ENCODE measurements around the gene TMEM123.
"Not testable (repeated sequence)": the region's sequence is repeated elsewhere in the genome, so short reads cannot be mapped to it uniquely, and the experiment has no call there.

TMEM123 gene

GRCh38 chr11:102448869-102449224, 3.7 kb downstream of the TMEM123 start:
- DNase-seq = no peak

DNA sequence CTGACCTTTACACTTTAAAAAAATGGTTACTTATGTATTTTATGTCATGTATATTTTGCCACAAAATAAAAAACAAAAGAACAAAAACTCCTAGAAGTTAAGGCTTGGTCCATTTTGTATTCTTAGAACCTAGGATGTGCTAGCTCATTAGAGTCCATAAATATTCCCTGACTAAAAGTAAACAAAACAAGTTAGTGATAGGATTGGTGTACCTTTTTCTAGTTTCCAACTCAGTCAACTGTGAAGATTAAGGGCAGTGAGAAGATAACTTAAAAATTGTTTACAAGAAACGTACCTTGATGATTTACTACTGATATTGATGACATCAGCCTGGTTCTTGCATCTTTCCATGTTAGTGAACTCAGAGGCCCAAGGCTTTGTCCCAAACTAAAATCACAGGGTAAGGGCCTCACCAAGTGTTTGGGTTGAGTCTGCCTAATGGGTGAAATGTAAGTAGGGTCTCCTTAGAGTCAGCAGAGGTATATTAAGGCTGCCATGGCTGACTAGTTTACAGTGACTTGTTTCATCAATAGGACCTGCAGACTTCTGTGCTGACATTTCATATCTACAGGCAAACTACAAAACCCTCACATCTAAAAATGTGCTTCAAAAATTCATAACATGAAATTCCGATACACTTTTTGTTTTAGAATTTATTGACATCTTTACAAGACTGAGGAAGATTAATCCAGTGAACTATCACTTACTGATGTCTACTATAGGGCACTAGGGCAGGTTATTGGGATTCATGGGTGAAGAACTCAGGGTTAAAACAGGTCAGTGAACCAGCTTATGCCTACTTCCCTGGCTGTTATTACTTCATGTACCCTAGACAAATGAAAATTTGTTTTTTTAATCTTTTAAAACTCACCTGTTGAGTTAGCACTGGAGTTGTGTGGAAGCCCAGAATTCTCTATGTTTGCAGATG, 4.4 kb downstream of the TMEM123 start:
- DNase-seq = no peak

DNA sequence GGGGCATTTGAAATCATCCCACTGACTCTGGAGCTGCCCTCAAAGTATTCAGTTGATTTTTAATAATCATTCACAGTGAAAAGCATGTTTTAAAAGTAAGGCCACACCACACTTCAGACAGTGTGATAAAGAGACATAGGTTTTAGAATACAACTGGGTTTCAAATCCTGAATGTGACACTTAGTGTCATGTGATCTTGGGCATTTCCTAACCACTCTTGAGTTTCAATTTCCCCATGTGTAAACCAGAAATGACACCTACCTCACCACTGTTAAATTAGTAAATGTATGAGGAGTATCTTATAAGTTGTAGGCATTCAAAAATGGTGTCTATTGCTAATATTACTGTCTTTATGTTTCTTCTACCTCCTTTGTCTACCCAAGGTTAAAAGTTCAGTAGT, 5.4 kb downstream of the TMEM123 start:
- DNase-seq = no peak

- DNase-seq = no peak
These were observed 6.0 kb downstream of the TMEM123 start for GRCh38 chr11:102446606-102447005.

DNA sequence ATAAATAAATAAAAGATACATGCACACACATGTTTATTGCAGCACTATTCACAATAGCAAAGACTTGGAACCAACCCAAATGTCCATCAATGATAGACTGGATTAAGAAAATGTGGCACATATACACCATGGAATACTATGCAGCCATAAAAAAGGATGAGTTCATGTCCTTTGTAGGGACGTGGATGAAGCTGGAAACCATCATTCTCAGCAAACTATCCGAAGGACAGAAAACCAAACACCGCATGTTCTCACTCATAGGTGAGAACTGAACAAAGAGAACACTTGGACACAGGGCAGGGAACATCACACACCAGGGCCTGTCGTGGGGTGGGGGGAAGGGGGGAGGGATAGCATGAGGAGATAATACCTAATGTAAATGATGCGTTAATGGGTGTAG, 7.9 kb downstream of the TMEM123 start:
- not testable (repeated sequence) for DNase-seq

DNA sequence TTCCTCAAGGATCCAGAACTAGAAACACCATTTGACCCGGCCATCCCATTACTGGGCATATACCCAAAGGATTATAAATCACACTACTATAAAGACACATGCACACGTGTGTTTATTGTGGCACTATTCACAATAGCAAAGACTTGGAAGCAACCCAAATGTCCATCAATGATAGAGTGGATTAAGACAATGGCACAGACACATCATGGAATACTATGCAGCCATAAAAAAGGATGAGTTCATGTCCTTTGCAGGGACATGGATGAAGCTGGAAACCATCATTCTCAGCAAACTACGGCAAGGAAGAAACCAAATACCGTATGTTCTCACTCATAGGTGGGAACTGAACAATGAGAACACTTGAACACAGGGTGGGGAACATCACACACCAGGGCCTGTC, 8.4 kb downstream of the TMEM123 start:
- DNase-seq = not testable (repeated sequence)

DNA sequence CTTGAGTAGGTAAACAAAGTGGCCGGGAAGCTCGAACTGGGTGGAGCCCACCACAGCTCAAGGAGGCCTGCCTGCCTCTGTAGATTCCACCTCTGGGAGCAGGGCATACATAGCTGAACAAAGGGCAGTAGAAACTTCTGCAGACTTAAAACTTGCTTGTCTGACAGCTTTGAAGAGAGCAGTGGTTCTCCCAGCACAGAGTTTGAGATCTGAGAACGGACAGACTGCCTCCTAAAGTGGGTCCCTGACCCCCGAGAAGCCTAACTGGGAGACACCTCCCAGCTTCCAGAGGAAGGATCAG, 13.6 kb downstream of the TMEM123 start:
- not testable (repeated sequence) for DNase-seq

GRCh38 chr11:102438311-102439062, 14.1 kb downstream of the TMEM123 start:
- DNase-seq = no peak

DNA sequence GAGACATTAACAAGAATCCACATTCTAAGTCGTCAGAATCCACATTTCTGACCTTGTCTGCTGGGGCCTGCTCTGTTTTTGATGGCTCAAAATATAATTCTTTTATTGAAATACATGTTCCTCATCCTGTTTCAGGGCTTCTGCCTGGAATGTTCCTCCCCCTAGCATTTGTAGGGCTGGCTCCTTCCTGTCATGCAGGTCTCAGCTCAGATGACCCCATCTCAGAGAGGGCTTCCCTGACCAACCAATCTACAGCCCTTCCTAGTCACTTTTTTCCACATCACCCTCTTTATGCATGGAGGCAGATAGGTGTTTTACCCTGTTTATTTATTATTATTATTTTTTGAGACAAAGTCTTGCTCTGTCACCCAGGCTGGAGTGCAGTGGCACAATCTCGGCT, 14.8 kb downstream of the TMEM123 start:
- DNase-seq = no peak

GRCh38 chr11:102436976-102437375, 15.6 kb downstream of the TMEM123 start:
- DNase-seq = no peak

GRCh38 chr11:102436561-102436960, 16.0 kb downstream of the TMEM123 start:
- no peak for DNase-seq

- DNase-seq = no peak
These were observed 16.9 kb downstream of the TMEM123 start for GRCh38 chr11:102435688-102436087.

GRCh38 chr11:102433571-102433970, 19.0 kb downstream of the TMEM123 start:
- not testable (repeated sequence) for DNase-seq

DNA sequence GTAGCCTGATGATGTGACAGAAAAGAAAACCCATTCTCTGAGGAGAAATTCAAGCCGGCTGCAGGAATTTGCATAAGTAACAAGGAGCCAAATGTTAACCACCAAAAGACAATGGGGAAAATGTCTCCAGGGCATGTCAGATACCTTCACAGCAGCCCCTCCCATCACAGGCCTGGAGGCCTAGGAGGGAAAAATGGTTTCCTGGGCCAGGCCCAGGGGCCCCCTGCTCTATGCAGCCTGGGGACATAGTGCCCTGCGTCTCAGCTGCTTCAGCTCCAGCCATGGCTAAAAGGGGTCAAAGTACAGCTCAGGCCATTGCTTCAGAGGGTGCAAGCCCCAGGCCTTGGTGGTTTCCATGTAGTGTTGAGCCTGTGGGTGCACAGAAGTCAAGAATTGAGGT, 20.0 kb downstream of the TMEM123 start:
- not testable (repeated sequence) for DNase-seq

DNA sequence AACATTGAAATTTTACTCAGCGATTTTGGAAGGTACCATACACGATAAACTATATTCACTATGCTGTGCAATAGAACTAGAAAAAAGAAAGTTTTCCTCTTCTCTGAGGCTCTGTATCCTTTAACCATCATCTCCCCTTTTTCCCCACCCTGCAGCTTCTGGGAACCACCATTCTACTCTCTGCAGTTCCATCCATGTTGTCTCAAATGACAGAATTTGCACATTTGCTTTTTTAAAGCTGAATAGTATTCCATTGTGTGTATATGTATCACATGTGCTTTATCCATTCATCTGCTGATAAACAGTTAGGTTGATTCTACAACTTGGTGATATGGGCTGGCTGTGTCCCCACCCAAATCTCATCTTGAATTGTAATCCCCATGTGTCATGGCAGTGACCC, 21.2 kb downstream of the TMEM123 start:
- no peak for DNase-seq

DNA sequence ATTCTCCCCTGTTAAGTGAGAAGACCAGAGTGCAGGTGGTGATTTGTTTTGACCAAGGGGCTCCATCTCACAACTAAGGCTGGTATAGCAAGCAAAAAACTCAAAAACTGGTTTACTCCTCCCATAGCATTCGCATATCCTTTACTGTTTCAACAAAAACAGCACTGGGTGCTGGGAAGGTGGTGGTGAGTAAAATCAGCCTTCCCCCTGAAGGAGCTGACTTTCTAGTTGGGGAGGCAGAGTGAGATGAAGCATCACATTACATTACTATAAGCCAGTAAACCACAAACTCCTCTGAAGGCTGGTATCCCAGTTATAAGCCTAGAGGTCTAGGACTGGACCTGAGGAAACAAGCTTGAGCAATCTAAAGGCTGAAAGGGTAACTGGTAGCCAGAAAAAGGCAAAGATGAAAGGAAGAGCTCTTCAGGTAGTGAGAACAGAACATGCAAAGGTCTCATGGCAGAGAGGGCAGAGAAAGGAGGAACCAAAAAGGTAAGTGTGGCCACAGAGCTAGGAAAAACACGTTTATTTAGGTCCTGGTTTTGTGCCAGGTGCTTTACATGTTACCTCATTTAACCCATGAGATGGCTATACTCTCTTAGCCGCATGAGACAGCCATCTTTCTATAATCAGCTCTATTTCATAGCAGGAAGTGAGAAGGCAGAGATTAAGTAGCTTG, 22.3 kb downstream of the TMEM123 start:
- no peak for DNase-seq

DNA sequence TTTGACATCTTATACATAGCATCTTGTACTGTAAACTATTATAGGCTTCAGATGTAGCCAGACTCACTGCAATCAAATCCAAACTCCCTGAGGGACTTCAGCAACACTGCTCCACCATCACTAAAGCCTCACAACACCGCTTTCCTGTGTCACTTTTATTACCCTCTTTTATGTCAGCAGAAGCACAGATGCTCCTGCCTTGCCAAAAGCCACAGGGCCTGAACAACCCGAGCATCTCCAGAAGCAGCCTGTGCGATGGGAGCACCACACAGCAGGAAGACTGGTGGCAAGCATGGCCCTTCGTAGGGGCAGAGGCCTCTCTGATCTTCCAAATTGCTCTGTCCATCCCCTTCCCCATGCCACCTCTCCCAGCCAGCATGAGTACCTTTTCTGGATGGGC, 22.9 kb downstream of the TMEM123 start:
- DNase-seq = no peak

DNA sequence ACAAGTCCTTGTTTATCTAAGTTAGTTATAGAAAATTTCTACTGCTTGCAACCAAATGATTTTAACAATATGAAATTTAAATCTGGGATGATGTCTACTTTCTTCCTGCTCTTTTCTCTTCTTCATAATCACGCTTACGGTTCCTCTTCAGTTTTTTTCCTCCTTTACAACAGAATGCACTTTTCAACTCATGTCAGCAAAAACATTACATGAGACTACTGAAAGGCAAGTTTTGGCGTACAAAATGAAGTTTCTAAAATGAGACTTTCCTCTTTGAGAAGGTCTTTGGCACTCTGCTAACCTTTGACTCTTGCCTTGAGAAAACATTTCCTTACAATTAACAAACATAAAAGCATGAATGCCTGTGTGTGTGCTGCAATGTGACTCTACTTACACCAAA, 23.3 kb downstream of the TMEM123 start:
- DNase-seq = no peak

- no peak for DNase-seq
These were observed 23.9 kb downstream of the TMEM123 start for GRCh38 chr11:102428696-102429095.

GRCh38 chr11:102427068-102427467, 25.5 kb downstream of the TMEM123 start:
- no peak for DNase-seq

- no peak for DNase-seq
These were observed 26.0 kb downstream of the TMEM123 start for GRCh38 chr11:102426570-102426969.

DNA sequence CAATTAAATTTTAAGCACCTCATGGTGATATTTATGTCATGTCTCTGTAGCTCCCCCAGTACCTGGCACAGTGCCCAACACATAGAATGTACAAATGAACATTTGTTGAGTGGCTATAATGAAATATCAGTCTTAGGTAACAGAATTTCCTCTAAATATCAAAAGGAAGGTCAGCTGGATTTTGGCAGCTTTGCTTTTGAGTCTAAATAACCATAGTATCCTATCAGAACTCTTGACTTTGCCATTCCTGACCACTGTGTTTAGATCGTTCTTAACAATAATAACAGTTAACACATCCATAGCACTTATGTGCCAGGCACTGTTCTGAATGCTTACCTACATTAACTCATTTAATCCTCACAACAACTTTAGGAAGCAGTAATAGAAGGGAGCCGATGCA, 26.6 kb downstream of the TMEM123 start:
- no peak for DNase-seq

DNA sequence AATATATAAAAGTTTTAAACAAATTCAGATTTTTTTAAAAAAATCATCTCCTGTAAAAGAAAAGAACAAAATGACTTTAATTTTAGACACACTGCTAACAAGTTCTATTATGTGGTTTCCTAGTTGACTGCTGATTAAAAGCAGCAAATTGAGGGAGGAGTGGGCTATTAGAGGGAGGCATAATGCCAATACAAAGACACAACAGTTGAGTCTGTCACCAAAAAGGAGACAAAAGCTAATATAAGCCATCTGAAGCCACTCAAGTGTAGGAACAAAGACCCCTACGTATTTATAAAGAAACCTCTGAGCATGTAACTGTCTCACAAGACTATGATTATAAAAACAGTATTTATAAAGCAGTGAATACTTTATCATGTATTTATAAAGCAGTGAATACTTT, 28.6 kb downstream of the TMEM123 start:
- no peak for DNase-seq

Data from activated gamma-delta T cell (primary cell).